Adipocyte (in vitro differentiated cells): ENCODE results near the gene MRPL38.
"Not testable (repeated sequence)": the region's sequence is repeated elsewhere in the genome, so short reads cannot be mapped to it uniquely, and the experiment has no call there.

Experiments
- DNase-seq: peaks from one replicate; pipeline ENCODE4 v3.0.0-alpha.2; 2015; ENCODE audit warnings: low read depth
- H3K27me3 ChIP-seq: replicated peaks from 2 replicates; pipeline ENCODE4 v1.7.0; 2013; ENCODE audit warnings: mild to moderate bottlenecking, low read length, moderate library complexity; ENCODE audit not compliant: control insufficient read depth, insufficient read depth
- H3K36me3 ChIP-seq: 2 replicates; pipeline ENCODE4 v1.7.0; 2013; ENCODE audit warnings: low read length, mild to moderate bottlenecking, moderate library complexity; ENCODE audit not compliant: control insufficient read depth, insufficient read depth, severe bottlenecking
- H3K4me1 ChIP-seq: 2 replicates; pipeline ENCODE4 v1.7.0; 2013; ENCODE audit warnings: mild to moderate bottlenecking, low read length, moderate library complexity; ENCODE audit not compliant: control insufficient read depth, insufficient read depth
- H3K4me3 ChIP-seq: 2 replicates; pipeline ENCODE4 v1.7.0; 2013; ENCODE audit warnings: mild to moderate bottlenecking, low read length, moderate library complexity
- H3K9ac ChIP-seq: 2 replicates; pipeline ENCODE4 v1.7.0; 2013; ENCODE audit warnings: mild to moderate bottlenecking, low read length, moderate library complexity
- H3K9me3 ChIP-seq: 2 replicates; pipeline ENCODE4 v1.7.0; 2013; ENCODE audit warnings: mild to moderate bottlenecking, low read length, moderate library complexity; ENCODE audit not compliant: control insufficient read depth

MRPL38 gene

DNA sequence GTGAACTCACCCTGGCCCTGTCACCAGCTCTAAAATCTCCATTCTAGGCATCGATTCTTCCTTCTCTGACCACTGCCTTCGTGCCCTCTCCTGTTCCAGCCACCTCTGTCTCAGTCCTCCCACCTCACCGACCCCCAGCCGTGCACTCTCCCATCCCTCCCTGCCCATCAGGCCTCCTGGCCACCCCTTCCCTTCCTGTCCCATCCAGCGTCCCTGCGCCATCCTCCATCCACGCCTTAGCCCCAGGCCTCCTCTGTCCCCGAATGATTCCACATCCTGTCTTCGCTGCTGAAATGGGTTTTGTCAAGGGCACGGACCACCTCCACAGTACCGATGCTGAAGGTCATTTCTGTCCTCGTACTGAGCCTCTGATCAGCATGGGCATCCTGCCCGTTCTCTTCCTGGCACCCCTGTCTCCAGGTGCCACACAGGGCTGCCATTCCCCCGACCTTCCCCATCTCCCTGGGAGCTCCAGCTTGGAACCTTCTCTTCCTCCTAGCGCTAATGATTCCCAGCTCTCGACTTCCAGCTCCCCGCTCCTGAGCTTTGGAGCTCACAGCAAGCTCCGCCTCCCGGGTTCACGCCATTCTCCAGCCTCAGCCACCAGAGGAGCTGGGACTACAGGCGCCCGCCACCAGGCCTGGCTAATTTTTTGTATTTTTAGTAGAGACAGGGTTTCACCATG is 10.5 kb downstream of the MRPL38 start:
- no peak overlapping the region for H3K9ac ChIP-seq
- DNase-seq: no peak
- H3K4me1 ChIP-seq: peaks cover 30% of the 10 kb centered on the region
- H3K9me3 ChIP-seq: no peaks in the 10 kb centered on the region
- peaks cover 19% of the 10 kb centered on the region for H3K36me3 ChIP-seq
- H3K27me3 ChIP-seq: no peaks in the 10 kb centered on the region
- peak overlapping the region; percentile 85 for H3K4me3 ChIP-seq

DNA sequence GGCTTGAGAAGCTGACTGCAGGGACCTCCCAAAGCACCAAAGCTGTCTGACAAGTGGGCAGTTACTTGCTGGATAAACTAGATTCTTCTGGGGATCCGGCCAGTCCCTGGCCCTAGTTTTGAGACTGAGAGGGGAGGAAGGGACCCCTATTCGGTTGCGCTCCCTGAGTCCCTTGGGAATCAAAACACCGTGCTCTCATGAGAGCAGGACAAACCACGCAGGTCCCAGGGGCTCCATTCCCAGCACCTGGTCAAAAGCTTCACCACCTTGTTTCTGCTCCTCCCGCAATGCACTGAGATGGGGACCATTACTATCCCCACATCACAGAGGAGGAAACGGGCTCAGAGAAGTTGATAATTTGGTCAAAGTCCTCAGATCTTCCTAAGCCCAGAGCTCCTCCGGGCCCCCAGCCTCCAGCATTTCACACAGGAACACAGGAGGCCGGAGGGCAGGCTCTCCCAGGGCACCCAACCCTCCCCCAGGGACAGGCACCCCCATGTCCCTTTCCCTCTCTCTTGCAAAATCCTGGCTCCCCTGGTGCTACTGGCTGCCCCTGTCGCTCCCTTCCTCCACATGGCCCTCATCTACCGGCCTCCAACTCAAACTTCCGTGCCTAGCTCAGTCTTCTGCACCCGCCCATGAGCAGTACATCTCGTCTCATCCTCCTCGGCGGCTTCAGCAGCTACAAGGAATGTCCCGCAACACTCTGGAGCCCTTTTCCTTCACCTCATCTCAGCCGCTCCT is 11.2 kb downstream of the MRPL38 start:
- Histone ChIP-seq H3K9me3 (no peaks in the 10 kb centered on the region), H3K4me1 (peaks cover 30% of the 10 kb centered on the region), H3K9ac (no peak overlapping the region), H3K27me3 (no peaks in the 10 kb centered on the region), H3K36me3 (peaks cover 12% of the 10 kb centered on the region), H3K4me3 (no peak overlapping the region)
- DNase-seq: no peak

DNA sequence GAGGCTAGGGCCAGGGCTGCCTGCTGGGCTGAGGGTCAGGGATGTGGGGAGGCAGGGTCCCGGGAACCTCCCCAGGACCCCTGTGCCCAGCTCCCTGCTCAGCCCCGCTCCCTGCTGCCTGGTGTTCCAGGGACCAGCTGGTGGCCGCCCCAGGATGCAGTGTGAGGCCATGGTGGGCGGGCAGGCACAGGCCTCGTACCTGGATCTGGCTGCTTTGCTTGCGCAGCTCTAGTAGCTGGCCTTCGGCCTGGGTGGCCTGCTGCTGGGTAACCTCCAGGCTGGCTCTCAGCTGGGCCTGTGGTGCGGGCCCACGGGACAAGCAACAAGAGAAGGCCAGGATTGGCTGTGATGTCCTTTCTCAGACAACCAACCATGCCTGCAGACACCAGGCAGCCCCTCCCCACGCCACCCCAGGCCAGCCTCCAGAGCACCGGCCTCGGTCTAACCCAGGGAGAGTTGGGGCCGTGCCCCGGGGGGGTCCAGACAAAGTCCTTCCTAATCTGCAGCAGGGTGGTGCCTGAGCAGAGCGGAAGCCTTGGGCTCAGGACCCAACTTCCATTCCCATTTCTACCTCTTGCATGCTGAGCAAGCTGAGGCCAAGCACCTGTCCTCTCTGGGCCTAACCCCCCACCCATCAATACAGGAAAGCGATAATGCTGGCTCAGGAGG is 12.0 kb downstream of the MRPL38 start:
- Histone ChIP-seq H3K27me3 (no peaks in the 10 kb centered on the region), H3K9ac (no peak overlapping the region), H3K4me1 (peaks cover 30% of the 10 kb centered on the region), H3K4me3 (no peak overlapping the region), H3K9me3 (no peaks in the 10 kb centered on the region), H3K36me3 (peaks cover 9% of the 10 kb centered on the region)
- no peak for DNase-seq

DNA sequence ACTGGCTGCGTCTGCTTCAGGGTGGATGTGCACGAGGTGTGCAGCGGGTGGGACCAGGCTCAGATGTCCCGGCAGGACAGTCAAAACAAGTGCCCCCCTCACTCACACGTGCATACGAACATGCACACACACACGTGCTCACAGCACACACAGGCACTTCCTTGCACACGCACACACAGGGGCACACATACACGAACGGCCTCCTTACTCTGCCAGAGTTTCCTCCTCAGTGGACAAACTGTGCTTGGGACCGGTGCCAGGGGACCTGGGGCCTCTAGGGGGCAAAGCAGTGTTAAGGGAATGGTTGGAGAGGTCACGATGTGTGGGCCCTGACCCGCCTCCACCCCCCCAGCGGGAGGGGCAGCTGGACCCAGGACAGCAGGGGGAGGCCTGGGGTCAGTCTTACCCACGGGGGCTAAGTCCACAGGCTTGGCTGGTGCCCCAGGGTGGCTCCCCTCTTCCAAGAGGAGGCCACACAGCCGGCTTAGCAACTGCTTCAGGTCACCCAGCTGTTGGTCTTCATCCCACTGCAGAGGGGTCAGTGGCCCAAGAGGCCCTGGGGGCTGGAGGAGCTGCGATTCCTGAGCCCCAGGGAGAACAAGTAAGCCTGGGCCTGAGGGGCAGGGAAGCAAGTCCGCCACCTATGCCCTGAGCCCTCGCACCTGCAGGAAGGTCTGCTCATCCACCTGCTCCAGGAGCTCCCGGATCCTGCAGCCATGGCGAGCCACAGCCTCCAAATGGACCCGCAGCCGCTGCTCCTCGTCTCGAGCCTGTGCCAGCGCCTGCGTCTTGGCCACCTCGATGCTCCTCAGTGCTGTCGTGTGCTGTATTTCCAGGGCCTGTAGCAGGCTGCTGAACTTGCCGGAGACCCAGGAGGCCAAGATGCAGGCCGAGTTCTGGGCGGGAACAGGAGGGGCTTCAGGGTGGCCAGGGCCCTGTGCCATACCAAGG is 12.8 kb downstream of the MRPL38 start:
- no peaks in the 10 kb centered on the region for H3K9me3 ChIP-seq
- peaks cover 24% of the 10 kb centered on the region for H3K4me1 ChIP-seq
- H3K4me3 ChIP-seq: no peak overlapping the region
- H3K36me3 ChIP-seq: peaks cover 9% of the 10 kb centered on the region
- DNase-seq: no peak
- H3K27me3 ChIP-seq: no peaks in the 10 kb centered on the region
- H3K9ac ChIP-seq: no peak overlapping the region

DNA sequence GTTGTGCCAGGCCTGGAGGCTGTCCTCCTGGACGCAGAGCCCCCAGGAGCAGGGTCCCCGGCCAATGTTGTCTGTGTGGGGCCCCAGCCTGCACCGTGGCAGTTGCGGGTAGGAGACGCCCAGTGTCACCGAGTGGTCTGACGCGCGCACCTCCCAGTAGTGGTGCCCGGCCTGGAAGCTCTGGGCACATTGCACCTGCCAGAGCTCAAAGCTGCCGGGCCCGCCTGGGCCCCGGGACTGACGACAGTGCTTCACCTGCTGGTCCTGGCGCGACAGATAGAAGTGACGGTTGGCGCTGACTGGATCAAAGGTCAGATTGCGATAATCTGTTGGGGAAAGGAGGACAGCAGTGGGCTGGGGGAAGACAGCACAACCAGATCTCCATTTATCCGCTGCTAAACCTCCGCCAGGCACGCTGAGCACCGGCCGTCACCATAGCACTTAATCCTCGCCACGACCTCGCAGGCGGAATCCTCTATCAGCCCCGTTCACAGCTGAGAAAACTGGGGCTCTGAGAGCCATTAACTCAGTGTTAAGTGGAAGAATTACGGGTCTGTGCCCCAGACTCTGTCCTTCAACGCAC is 13.6 kb downstream of the MRPL38 start:
- DNase-seq: no peak
- H3K9ac ChIP-seq: no peak overlapping the region
- peaks cover 24% of the 10 kb centered on the region for H3K4me1 ChIP-seq
- H3K36me3 ChIP-seq: peaks cover 9% of the 10 kb centered on the region
- no peak overlapping the region for H3K4me3 ChIP-seq
- no peaks in the 10 kb centered on the region for H3K9me3 ChIP-seq
- no peaks in the 10 kb centered on the region for H3K27me3 ChIP-seq

DNA sequence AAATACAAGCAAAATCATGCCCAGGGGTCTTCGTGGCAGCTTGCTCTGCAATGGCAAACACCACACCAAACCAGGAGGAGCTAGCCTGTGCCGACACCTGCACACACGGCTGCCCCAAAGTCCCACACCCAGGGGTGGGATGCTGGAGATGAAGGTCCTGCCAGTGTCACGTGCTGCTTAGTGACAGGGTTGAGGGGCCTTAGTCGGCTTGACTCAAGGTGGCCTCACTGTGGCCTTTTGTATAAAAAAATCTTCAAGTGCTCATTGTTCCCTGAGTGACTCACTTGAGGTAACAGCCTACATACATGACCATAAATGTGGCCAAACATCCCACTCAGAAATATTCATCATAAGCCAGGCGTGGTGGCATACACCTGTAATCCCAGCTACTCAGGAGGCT is 15.2 kb downstream of the MRPL38 start:
- no peak overlapping the region for H3K9ac ChIP-seq
- no peaks in the 10 kb centered on the region for H3K27me3 ChIP-seq
- no peak for DNase-seq
- no peaks in the 10 kb centered on the region for H3K9me3 ChIP-seq
- H3K4me3 ChIP-seq: no peak overlapping the region
- H3K4me1 ChIP-seq: peaks cover 10% of the 10 kb centered on the region
- peaks cover 9% of the 10 kb centered on the region for H3K36me3 ChIP-seq

DNA sequence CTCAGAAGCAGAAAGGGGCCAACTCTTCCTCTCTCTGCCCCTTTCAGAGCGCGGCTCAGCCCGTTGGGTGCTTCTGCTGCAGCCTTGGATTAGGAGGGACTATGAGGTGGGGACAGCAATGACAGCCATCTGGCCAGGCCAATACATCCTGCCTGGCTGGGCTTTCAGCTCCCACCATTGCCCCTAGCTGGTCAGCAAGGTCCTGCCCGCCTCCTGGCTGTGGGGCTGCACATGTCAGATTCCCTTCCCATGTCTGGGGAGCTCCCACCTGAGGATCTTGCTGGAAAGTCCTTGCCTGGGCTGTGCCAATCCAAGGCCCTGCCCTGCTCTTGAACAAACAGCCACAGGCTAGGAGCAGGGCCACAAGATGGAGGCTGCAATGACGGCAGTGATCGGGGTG is 16.2 kb downstream of the MRPL38 start:
- Histone ChIP-seq H3K36me3 (peaks cover 9% of the 10 kb centered on the region), H3K4me1 (peaks cover 4% of the 10 kb centered on the region), H3K27me3 (no peaks in the 10 kb centered on the region), H3K4me3 (no peak overlapping the region), H3K9ac (no peak overlapping the region), H3K9me3 (no peaks in the 10 kb centered on the region)
- no peak for DNase-seq

DNA sequence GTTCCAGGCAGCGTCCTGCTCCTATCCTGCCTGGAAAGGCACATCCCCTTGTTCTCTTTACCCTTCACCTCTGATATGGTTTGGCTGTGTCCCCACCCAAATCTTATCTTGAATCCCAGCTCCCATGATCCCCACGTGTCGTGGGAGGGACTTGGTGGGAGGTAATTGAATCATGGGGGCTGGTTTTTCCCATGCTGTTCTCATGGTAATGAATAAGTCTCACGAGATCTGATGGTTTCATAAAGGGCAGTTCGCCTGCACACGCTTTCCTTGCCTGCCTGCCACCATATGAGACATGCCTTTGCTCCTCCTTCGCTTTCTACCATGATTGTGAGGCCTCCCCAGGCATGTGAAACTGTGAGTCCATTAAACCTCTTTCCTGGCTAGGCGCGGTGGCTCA is 18.8 kb downstream of the MRPL38 start:
- not testable (repeated sequence) for DNase-seq, H3K27me3 ChIP-seq, H3K4me3 ChIP-seq, H3K9ac ChIP-seq, H3K4me1 ChIP-seq, H3K9me3 ChIP-seq, H3K36me3 ChIP-seq

DNA sequence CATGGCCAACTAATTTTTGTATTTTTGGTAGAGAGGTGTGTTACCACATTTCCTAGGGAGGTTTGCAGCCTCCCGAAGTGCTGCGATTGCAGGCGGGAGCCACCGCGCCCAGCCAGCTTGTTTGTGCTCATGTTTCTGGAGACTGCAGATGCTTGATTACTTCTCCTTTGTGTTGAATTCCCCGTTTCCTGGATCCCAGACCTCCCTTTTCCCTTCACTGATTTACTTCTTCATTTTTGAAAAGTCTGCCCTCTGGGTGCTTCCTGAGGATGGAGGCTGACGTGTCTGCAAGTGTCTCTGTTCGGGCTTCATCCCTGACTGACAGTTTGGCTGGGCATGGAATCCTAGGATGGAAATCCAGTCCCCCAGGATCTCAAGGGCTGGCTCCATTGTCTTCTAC is 19.3 kb downstream of the MRPL38 start:
- Histone ChIP-seq H3K4me1 (no peaks in the 10 kb centered on the region), H3K9me3 (no peaks in the 10 kb centered on the region), H3K4me3 (no peak overlapping the region), H3K9ac (no peak overlapping the region), H3K36me3 (peaks cover 4% of the 10 kb centered on the region), H3K27me3 (no peaks in the 10 kb centered on the region)
- DNase-seq: no peak

DNA sequence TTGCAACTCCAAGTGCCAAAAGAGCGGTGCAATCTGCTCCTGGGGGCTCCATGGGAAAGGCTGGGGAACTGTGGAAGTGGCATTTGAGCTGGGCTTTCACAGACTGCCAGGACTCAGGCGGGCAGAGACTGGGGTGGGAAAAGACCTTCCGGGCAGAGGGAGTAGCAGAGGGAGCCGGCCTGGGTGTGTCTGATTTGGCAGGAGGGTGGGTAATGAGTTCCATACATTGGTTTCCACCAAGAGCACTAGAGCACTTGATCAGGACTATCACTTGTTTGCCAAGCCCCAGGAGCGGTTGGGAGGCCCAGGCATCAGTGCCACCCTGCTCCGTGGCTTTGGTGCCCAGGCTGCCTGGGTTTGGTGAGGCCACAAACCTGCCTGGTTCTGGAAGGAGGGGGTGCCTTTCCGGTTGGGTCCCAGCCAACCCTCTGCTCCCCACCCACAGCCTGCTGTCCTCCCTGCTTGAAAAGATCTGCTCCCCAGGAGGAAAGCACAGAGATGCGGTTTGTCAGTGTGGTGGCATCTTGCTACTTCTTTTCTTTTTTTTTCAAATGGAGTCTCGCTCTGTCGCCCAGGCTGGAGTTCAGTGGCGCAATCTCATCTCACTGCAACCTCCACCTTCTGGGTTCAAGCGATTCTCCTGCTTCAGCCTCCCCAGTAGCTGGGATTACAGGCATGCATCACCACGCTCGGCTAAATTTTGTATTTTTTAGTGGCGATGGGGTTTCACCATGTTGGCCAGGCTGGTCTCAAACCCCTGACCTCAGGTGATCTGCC is 22.8 kb downstream of the MRPL38 start:
- DNase-seq: no peak
- Histone ChIP-seq H3K36me3 (no peaks in the 10 kb centered on the region), H3K9me3 (no peaks in the 10 kb centered on the region), H3K27me3 (no peaks in the 10 kb centered on the region), H3K4me1 (peaks cover 8% of the 10 kb centered on the region), H3K4me3 (no peak overlapping the region), H3K9ac (no peak overlapping the region)
